ENCODE results near the gene LLGL2. TPM values are rescaled to one million over a fixed set of nuclear protein-coding genes. Genes with fewer than 3 reads are reported as not detected.

The LLGL2 gene
- total RNA-seq, 1 experiment from 2014 or later = 165 TPM

DNA sequence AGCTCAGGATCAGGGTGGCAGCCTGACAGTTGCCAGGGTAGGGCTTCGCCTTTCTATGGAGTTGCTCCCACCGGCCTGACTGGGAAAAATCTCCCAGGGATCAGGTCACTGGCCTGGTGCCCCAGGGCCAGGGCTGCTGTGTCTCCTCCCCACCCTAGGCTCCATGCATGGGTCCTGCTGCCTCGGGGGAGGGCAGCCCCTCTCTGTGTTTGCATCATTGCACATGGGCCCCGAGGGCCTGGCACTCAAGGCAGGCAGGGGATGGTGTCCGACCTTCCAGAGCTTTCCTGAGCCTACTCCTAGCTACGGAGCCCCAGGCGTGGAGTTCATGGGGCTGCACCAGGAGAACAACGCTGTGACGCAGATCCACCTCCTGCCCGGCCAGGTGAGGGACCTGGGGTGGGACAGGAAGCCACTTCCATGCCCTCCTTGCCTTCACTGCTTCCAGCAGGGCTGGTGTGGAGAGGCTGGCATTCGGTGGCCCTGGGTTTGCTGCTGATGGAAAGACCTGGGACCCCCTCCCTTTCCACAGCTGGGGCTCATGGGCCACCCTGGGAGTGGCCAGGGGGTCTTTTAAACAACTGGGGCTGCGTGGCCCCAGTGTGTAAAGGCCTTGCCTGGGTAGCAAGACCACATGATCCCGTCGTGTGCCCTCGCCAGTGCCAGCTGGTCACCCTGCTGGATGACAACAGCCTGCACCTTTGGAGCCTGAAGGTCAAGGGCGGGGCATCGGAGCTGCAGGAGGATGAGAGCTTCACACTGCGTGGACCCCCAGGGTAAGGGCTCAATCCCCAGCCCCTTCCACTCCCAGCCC, 32.6 kb downstream of the LLGL2 start:
- Histone ChIP-seq H3K36me3 (ENCODE audit: control insufficient read depth, insufficient read depth, low read length) (peaks cover 2% of the 10 kb centered on the region), H3K27me3 (replicated peaks; ENCODE audit: control insufficient read depth, insufficient read depth, low read length) (no peaks in the 10 kb centered on the region), H3K4me1 (peaks cover 30% of the 10 kb centered on the region), H3K9me3 (no peaks in the 10 kb centered on the region), H3K4me3 (ENCODE audit: low read depth, low read length) (no peak overlapping the region)
- no peak for DNase-seq
- POLR2A ChIA-PET = no interaction called here
- BruUV-seq (replicated peaks) = no TSS peak
- CTCF ChIA-PET = no interaction called here
- Mint-ChIP-seq H3K27ac (ENCODE audit: unreplicated experiment) (no peak overlapping the region), H3K4me1 (ENCODE audit: low read depth, unreplicated experiment) (peaks cover 6% of the 10 kb centered on the region), H3K36me3 (ENCODE audit: insufficient read depth, unreplicated experiment) (peaks cover 59% of the 10 kb centered on the region), H3K4me3 (ENCODE audit: unreplicated experiment) (no peak overlapping the region), H3K9me3 (ENCODE audit: unreplicated experiment) (no peaks in the 10 kb centered on the region), H3K27me3 (ENCODE audit: insufficient read depth, unreplicated experiment) (no peaks in the 10 kb centered on the region)
- intact Hi-C loops (cut with micrococcal nuclease; ENCODE audit: unreplicated experiment) = loop anchor here (2.0 kb wide), 1 partner anchor 31 kb away; no protein-coding TSS in a partner anchor
- TF ChIP-seq, protein P1, sequence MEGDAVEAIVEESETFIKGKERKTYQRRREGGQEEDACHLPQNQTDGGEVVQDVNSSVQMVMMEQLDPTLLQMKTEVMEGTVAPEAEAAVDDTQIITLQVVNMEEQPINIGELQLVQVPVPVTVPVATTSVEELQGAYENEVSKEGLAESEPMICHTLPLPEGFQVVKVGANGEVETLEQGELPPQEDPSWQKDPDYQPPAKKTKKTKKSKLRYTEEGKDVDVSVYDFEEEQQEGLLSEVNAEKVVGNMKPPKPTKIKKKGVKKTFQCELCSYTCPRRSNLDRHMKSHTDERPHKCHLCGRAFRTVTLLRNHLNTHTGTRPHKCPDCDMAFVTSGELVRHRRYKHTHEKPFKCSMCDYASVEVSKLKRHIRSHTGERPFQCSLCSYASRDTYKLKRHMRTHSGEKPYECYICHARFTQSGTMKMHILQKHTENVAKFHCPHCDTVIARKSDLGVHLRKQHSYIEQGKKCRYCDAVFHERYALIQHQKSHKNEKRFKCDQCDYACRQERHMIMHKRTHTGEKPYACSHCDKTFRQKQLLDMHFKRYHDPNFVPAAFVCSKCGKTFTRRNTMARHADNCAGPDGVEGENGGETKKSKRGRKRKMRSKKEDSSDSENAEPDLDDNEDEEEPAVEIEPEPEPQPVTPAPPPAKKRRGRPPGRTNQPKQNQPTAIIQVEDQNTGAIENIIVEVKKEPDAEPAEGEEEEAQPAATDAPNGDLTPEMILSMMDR (IDR thresholded peaks at IDR 0.05; ENCODE audit: insufficient read depth in 1 of 2, low read depth in 1 of 2, low read length in 1 of 2, severe bottlenecking in 1 of 2, unreplicated experiment in 1 of 2) = no peak

DNA sequence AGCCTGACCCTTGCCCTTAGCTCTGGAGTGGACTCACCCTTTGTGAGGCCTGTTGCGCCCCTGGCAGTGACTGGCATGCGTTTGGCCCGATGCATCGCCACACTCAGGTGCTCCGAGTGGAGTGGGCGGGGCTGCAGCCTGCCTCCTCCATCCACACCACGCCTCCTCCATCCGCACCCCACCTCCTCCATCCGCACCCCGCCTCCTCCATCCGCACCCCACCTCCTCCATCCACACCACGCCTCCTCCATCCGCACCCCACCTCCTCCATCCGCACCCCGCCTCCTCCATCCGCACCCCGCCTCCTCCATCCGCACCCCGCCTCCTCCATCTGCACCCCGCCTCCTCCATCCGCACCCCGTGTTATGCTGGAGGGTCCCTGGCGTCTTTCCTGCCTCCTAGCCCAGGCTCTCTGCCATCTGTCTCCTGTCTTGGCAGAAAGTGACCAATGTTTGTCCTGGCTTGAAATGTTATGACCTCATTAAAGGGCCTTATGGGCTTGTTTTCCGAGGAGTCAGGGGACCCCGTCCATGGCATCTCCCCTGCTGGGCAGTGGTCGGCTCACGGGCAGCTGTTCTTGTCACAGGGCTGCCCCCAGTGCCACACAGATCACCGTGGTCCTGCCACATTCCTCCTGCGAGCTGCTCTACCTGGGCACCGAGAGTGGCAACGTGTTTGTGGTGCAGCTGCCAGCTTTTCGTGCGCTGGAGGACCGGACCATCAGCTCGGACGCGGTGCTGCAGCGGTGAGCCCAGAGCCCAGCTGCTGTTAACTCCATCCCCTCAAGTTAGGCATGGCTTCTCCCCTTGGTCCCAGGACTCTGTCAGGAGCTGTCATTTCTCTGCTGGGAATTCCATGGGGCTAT, 33.4 kb downstream of the LLGL2 start:
- POLR2A ChIA-PET = no interaction called here

More for the DNA sequence above, 33.4 kb downstream of the LLGL2 start:
- no TSS peak for BruUV-seq (replicated peaks)
- peaks cover 22% of the 10 kb centered on the region for H3K4me1 ChIP-seq
- DNase-seq = no peak
- CTCF ChIA-PET = interaction anchor here (0.6 kb wide), 1 partner anchor 22 kb away, joined by 3 read pairs; no protein-coding TSS in a partner anchor
- Mint-ChIP-seq H3K9me3 (ENCODE audit: unreplicated experiment) (no peaks in the 10 kb centered on the region), H3K4me1 (ENCODE audit: low read depth, unreplicated experiment) (no peaks in the 10 kb centered on the region), H3K4me3 (ENCODE audit: unreplicated experiment) (no peak overlapping the region), H3K36me3 (ENCODE audit: insufficient read depth, unreplicated experiment) (peaks cover 55% of the 10 kb centered on the region), H3K27ac (ENCODE audit: unreplicated experiment) (no peak overlapping the region), H3K27me3 (ENCODE audit: insufficient read depth, unreplicated experiment) (no peaks in the 10 kb centered on the region)
- H3K36me3 ChIP-seq (ENCODE audit: control insufficient read depth, insufficient read depth, low read length) = peaks cover 2% of the 10 kb centered on the region; the same call in 1 of the 2 replicates
- H3K4me3 ChIP-seq (ENCODE audit: low read depth, low read length) = no peak overlapping the region
- intact Hi-C loops (cut with micrococcal nuclease; ENCODE audit: unreplicated experiment) = no loop called here
- TF ChIP-seq, protein P1 (IDR thresholded peaks at IDR 0.05; ENCODE audit: insufficient read depth in 1 of 2, low read depth in 1 of 2, low read length in 1 of 2, severe bottlenecking in 1 of 2, unreplicated experiment in 1 of 2) = no peak
- no peaks in the 10 kb centered on the region for H3K27me3 ChIP-seq (replicated peaks; ENCODE audit: control insufficient read depth, insufficient read depth, low read length)
- no peaks in the 10 kb centered on the region for H3K9me3 ChIP-seq

All from Caco-2 (cell line).